Progenitor cell of endocrine pancreas (in vitro differentiated cells): Measurements from ENCODE around the gene PSTK. TPM values are rescaled to one million over a fixed set of nuclear protein-coding genes. Genes with fewer than 3 reads are reported as not detected.
A peak's percentile ranks its signal among the peaks of the same experiment; 100 is the strongest.

ENCODE experiments used
- DNase-seq: peaks from one replicate; pipeline ENCODE4 v3.0.0; 2021; ENCODE audit warnings: low spot score; ENCODE audit not compliant: unreplicated experiment
- H3K27ac Mint-ChIP-seq: 2 replicates; pipeline ENCODE4 v1.8.0; 2021; ENCODE audit warnings: mild to moderate bottlenecking, moderate library complexity, mixed read lengths
- H3K27me3 Mint-ChIP-seq: 2 replicates; pipeline ENCODE4 v1.8.0; 2021; ENCODE audit warnings: mixed read lengths
- H3K36me3 Mint-ChIP-seq: 2 replicates; pipeline ENCODE4 v1.8.0; 2022; ENCODE audit warnings: mixed read lengths; ENCODE audit not compliant: insufficient read depth
- H3K4me1 Mint-ChIP-seq: 2 replicates; pipeline ENCODE4 v1.8.0; 2021; ENCODE audit warnings: low read depth, mixed read lengths
- H3K4me3 Mint-ChIP-seq: 2 replicates; pipeline ENCODE4 v1.8.0; 2021; ENCODE audit warnings: low read depth, mild to moderate bottlenecking, moderate library complexity, mixed read lengths
- H3K9me3 Mint-ChIP-seq: 2 replicates; pipeline ENCODE4 v1.8.0; 2021; ENCODE audit warnings: low read depth, mixed read lengths
- CTCF ChIP-seq: fragments of 200-600 bp; sonication (generic); IDR thresholded peaks from one replicate; pipeline ENCODE4 v1.5.0; 2021; ENCODE audit warnings: antibody characterized with exemption, mild to moderate bottlenecking; ENCODE audit not compliant: unreplicated experiment
- long read RNA-seq: library from polyadenylated mRNA; unstranded; transcript quantifications from one replicate; pipeline ENCODE4 v2.0.0, GENCODE V29; 2020
- total RNA-seq: library from RNA; stranded (reverse); gene quantifications from 2 replicates; pipeline ENCODE4 v1.2.1, GENCODE V29; 2021

Gene PSTK
- total RNA-seq = 6.1 and 6.3 TPM in 2 replicates
- long read RNA-seq, transcript PSTK-203 (6 exons, 1,098 nt) = major isoform, 7 of 15 reads
- long read RNA-seq, partial matches to known transcripts = 0 of 15 reads
- long read RNA-seq, other reads (novel, unspliced or antisense) = 7 of 15 reads

DNA sequence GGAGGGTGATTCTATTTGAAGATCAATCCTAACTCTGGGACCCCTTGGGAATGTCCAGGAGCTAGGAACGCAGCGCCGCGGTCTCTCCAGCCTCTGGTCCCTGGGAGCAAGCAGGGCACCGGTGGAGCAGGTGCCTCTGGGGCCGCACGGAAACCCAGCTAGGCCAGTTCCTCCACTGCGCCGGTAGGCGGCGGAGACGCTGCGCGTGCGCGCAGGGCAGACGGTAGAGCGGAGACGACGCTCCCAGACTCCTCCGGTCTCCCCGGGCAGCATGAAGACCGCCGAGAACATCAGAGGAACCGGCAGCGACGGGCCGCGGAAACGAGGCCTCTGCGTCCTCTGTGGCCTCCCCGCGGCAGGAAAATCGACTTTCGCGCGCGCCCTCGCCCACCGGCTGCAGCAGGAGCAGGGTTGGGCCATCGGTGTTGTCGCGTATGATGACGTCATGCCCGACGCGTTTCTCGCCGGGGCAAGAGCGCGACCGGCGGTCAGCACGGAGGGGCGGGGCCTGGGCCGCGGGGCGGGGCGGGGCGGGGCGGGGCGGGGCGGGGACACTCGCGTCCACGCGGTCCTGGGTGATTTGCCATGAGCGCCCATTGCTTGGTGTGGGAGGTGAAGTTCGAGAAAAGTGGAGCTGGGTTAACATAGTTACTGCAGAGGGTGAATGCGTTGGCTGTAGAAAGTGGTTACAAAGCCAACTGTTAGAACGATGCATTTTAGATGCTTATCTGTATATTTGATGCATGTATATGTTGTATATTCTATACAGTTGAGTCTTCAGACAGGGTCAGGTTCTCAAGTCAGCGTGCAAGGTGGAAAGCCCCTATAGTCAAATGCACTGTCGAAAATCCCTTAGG lies at the start of gene PSTK:
TSS of gene PSTK (plus strand) at position 193 of the 857 bp plus-strand sequence. CDS start at position 272, 79 bp downstream.
- Mint-ChIP-seq H3K4me3 (peak within 1 kb of the TSS; percentile 81), H3K4me1 (peaks cover 4% of the 10 kb centered on the region), H3K9me3 (no peaks in the 10 kb centered on the region), H3K36me3 (no peaks in the 10 kb centered on the region), H3K27ac (peak within 1 kb of the TSS; percentile 99), H3K27me3 (no peaks in the 10 kb centered on the region)
- DNase-seq = peak; percentile 80
- TF ChIP-seq CTCF = peak; percentile 95

GRCh38 chr10:122931088-122931906 lies 48.9 kb upstream of the PSTK start:
- Mint-ChIP-seq H3K27ac (no peak overlapping the region), H3K36me3 (peaks cover 8% of the 10 kb centered on the region), H3K4me3 (no peak overlapping the region), H3K4me1 (no peaks in the 10 kb centered on the region), H3K27me3 (no peaks in the 10 kb centered on the region), H3K9me3 (peaks cover 4% of the 10 kb centered on the region)
- TF ChIP-seq CTCF = no peak
- DNase-seq = no peak

DNA sequence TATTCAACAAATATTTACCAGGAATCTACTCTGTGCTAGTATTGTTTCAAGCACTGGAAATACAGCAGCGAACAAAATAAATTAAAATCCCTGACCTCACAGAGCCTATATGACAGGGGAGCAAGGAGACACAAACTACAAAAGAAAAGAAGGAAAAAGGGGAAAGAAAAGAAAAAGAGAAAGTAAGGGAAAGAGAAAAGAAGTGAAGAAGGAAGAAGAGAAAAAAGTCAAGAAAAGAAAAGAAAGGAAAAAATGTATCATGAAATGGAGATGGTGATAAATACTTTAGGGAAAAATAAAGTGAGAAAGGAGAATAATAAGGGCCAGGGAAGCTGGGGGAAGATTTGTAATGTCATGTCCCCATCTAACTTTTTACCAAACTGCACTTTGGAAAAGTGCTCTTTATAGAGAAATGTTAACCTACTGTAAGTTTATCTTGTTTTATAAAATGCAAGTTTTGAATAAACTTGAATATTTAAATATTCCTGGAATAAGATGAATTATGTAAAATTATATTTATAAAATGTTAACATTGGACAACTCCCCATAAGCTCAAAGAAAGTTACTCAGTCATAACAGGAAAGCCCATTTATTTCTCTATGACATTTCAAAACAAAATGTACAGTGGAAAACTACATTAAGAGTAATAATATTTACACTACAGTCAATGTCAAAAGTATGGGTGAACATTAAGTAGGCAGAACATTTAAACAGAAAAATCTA lies 40.9 kb upstream of the PSTK start:
- no peaks in the 10 kb centered on the region for H3K4me1 Mint-ChIP-seq
- H3K9me3 Mint-ChIP-seq = peaks cover 7% of the 10 kb centered on the region
- peaks cover 25% of the 10 kb centered on the region for H3K36me3 Mint-ChIP-seq
- TF ChIP-seq CTCF = no peak
- no peak overlapping the region for H3K27ac Mint-ChIP-seq
- no peak overlapping the region for H3K4me3 Mint-ChIP-seq
- DNase-seq = no peak
- H3K27me3 Mint-ChIP-seq = no peaks in the 10 kb centered on the region

DNA sequence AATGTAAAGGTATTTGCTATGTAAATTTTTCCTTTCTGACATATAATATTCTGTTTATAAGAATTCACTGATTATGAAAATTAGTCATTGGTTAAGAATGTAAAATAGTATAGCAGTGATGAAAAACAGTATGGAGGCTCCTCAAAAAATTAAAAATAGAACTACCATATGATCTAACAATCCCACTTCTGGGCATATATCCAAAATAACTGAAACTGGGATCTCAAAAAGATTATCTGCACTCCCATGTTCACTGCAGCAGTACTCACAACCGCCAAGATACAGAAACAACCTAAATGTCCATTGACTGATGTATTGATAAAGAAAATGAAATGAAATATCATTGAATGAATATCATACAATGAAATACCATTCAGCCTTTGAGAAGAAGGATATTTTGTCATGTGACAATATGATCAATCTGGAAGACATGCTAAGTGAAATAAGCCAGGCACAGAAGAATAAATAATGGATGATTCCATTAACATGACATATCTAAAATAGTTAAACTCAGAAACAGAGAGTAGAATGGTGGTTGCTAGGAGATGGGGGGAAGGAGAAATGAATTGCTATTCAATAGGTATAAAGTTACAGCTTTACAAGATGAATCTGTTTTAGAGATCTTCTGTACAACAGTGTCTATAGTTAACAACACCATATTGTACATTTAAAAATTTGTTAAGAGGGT lies 40.2 kb upstream of the PSTK start:
- Mint-ChIP-seq H3K27ac (no peak overlapping the region), H3K4me3 (no peak overlapping the region), H3K4me1 (no peaks in the 10 kb centered on the region), H3K9me3 (peaks cover 7% of the 10 kb centered on the region), H3K27me3 (no peaks in the 10 kb centered on the region), H3K36me3 (peaks cover 26% of the 10 kb centered on the region)
- DNase-seq = no peak
- no peak for TF ChIP-seq CTCF
